Measurements from ENCODE around the gene FAM236A. TPM values are rescaled to one million over a fixed set of nuclear protein-coding genes. Genes with fewer than 3 reads are reported as not detected.
"Not testable (repeated sequence)": the region's sequence is repeated elsewhere in the genome, so short reads cannot be mapped to it uniquely, and the experiment has no call there.

The FAM236A gene
- not detected for total RNA-seq

- not testable (repeated sequence) for ATAC-seq (ENCODE audit: insufficient number of reproducible peaks, low FRiP score, low read depth); H3K36me3 ChIP-seq; H3K27ac ChIP-seq; H3K27me3 ChIP-seq (replicated peaks; ENCODE audit: insufficient read depth); H3K9me3 ChIP-seq; H3K4me3 ChIP-seq; H3K4me1 ChIP-seq (ENCODE audit: control insufficient read depth in 1 of 2, low read depth in 2 of 2); DNase-seq (ENCODE audit: low spot score)
Measured at GRCh38 chrX:72937906-72938305, at the start of gene FAM236A. FAM236A (plus strand) TSS chrX:72938206; CDS start chrX:72938263, 57 bp downstream.

- H3K4me1 ChIP-seq (ENCODE audit: control insufficient read depth in 1 of 2, low read depth in 2 of 2); ATAC-seq (ENCODE audit: insufficient number of reproducible peaks, low FRiP score, low read depth); H3K36me3 ChIP-seq; H3K9me3 ChIP-seq; DNase-seq (ENCODE audit: low spot score); H3K27ac ChIP-seq; H3K27me3 ChIP-seq (replicated peaks; ENCODE audit: insufficient read depth); H3K4me3 ChIP-seq: not testable (repeated sequence)
Measured at GRCh38 chrX:72889740-72890139, 48.3 kb upstream of the FAM236A start.

GRCh38 chrX:72912315-72912714, 25.7 kb upstream of the FAM236A start, which contains the start of gene FAM236C:
FAM236C (plus strand) TSS chrX:72912615; CDS start chrX:72912715, 100 bp downstream.
- not testable (repeated sequence) for H3K4me3 ChIP-seq; H3K27me3 ChIP-seq (replicated peaks; ENCODE audit: insufficient read depth); H3K36me3 ChIP-seq; DNase-seq (ENCODE audit: low spot score); H3K27ac ChIP-seq; H3K4me1 ChIP-seq (ENCODE audit: control insufficient read depth in 1 of 2, low read depth in 2 of 2); ATAC-seq (ENCODE audit: insufficient number of reproducible peaks, low FRiP score, low read depth); H3K9me3 ChIP-seq

- not testable (repeated sequence) for DNase-seq (ENCODE audit: low spot score); H3K9me3 ChIP-seq; H3K27ac ChIP-seq; H3K4me1 ChIP-seq (ENCODE audit: control insufficient read depth in 1 of 2, low read depth in 2 of 2); ATAC-seq (ENCODE audit: insufficient number of reproducible peaks, low FRiP score, low read depth); H3K27me3 ChIP-seq (replicated peaks; ENCODE audit: insufficient read depth); H3K4me3 ChIP-seq; H3K36me3 ChIP-seq
Measured at GRCh38 chrX:72916096-72916495, 21.9 kb upstream of the FAM236A start.

DNA sequence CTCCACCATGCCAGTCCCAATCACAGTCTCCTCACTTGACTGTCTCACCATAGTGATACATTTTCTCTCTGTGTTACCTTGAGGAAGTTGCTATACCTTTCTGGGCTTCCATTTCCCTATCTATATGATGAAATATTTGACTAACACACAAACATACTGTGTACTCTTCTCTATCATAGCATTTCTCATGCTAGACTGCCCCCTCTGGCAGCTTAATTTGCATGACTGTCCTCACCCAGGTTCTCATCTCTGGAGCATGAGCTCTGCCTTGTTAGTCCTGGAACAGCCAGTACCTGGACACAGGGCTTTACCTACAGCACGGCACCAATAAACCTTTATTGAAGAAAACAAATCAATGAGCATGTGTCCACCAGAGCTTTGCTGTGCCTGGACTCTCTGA, 5.7 kb upstream of the FAM236A start:
- H3K36me3 ChIP-seq; H3K27ac ChIP-seq; ATAC-seq (ENCODE audit: insufficient number of reproducible peaks, low FRiP score, low read depth); H3K4me3 ChIP-seq; H3K27me3 ChIP-seq (replicated peaks; ENCODE audit: insufficient read depth); H3K9me3 ChIP-seq; DNase-seq (ENCODE audit: low spot score); H3K4me1 ChIP-seq (ENCODE audit: control insufficient read depth in 1 of 2, low read depth in 2 of 2): not testable (repeated sequence)

GRCh38 chrX:72936455-72936854, 1.6 kb upstream of the FAM236A start:
- ATAC-seq (ENCODE audit: insufficient number of reproducible peaks, low FRiP score, low read depth); H3K4me3 ChIP-seq; H3K27me3 ChIP-seq (replicated peaks; ENCODE audit: insufficient read depth); DNase-seq (ENCODE audit: low spot score); H3K27ac ChIP-seq; H3K36me3 ChIP-seq; H3K4me1 ChIP-seq (ENCODE audit: control insufficient read depth in 1 of 2, low read depth in 2 of 2); H3K9me3 ChIP-seq: not testable (repeated sequence)

- H3K27me3 ChIP-seq (replicated peaks; ENCODE audit: insufficient read depth); H3K4me1 ChIP-seq (ENCODE audit: control insufficient read depth in 1 of 2, low read depth in 2 of 2); ATAC-seq (ENCODE audit: insufficient number of reproducible peaks, low FRiP score, low read depth); H3K9me3 ChIP-seq; H3K36me3 ChIP-seq; H3K27ac ChIP-seq; H3K4me3 ChIP-seq; DNase-seq (ENCODE audit: low spot score): not testable (repeated sequence)
Measured at GRCh38 chrX:72936882-72937455, 1.0 kb upstream of the FAM236A start.

GRCh38 chrX:72942272-72942671, 4.3 kb downstream of the FAM236A start:
- H3K36me3 ChIP-seq; H3K4me1 ChIP-seq (ENCODE audit: control insufficient read depth in 1 of 2, low read depth in 2 of 2); H3K27ac ChIP-seq; H3K4me3 ChIP-seq; DNase-seq (ENCODE audit: low spot score); ATAC-seq (ENCODE audit: insufficient number of reproducible peaks, low FRiP score, low read depth); H3K9me3 ChIP-seq; H3K27me3 ChIP-seq (replicated peaks; ENCODE audit: insufficient read depth): not testable (repeated sequence)

GRCh38 chrX:72943035-72943818, 5.2 kb downstream of the FAM236A start:
- not testable (repeated sequence) for ATAC-seq (ENCODE audit: insufficient number of reproducible peaks, low FRiP score, low read depth); DNase-seq (ENCODE audit: low spot score); H3K4me1 ChIP-seq (ENCODE audit: control insufficient read depth in 1 of 2, low read depth in 2 of 2); H3K27me3 ChIP-seq (replicated peaks; ENCODE audit: insufficient read depth); H3K27ac ChIP-seq; H3K9me3 ChIP-seq; H3K4me3 ChIP-seq; H3K36me3 ChIP-seq

GRCh38 chrX:72943819-72944169, 5.8 kb downstream of the FAM236A start, which contains the start of gene DMRTC1:
DMRTC1 (minus strand) TSS chrX:72943837; CDS start chrX:72875694, 68,143 bp downstream.
- not testable (repeated sequence) for H3K9me3 ChIP-seq; H3K36me3 ChIP-seq; H3K27me3 ChIP-seq (replicated peaks; ENCODE audit: insufficient read depth); H3K4me1 ChIP-seq (ENCODE audit: control insufficient read depth in 1 of 2, low read depth in 2 of 2); DNase-seq (ENCODE audit: low spot score); H3K27ac ChIP-seq; ATAC-seq (ENCODE audit: insufficient number of reproducible peaks, low FRiP score, low read depth); H3K4me3 ChIP-seq

GRCh38 chrX:72959971-72960370, 22.0 kb downstream of the FAM236A start:
- ATAC-seq (ENCODE audit: insufficient number of reproducible peaks, low FRiP score, low read depth); H3K27ac ChIP-seq; H3K9me3 ChIP-seq; DNase-seq (ENCODE audit: low spot score); H3K36me3 ChIP-seq; H3K4me1 ChIP-seq (ENCODE audit: control insufficient read depth in 1 of 2, low read depth in 2 of 2); H3K27me3 ChIP-seq (replicated peaks; ENCODE audit: insufficient read depth); H3K4me3 ChIP-seq: not testable (repeated sequence)

- H3K4me1 ChIP-seq (ENCODE audit: control insufficient read depth in 1 of 2, low read depth in 2 of 2); H3K9me3 ChIP-seq; ATAC-seq (ENCODE audit: insufficient number of reproducible peaks, low FRiP score, low read depth); H3K36me3 ChIP-seq; H3K27ac ChIP-seq; H3K4me3 ChIP-seq; H3K27me3 ChIP-seq (replicated peaks; ENCODE audit: insufficient read depth); DNase-seq (ENCODE audit: low spot score): not testable (repeated sequence)
Measured at GRCh38 chrX:72971859-72972258, 33.9 kb downstream of the FAM236A start.
